ENCODE results near the gene EHMT1.

EHMT1 gene

GRCh38 chr9:137814841-137815240 is 196.0 kb downstream of the EHMT1 start:
- DNase-seq = no peak

GRCh38 chr9:137815256-137816255 is 196.8 kb downstream of the EHMT1 start:
- no peak for DNase-seq

GRCh38 chr9:137816531-137817235 is 197.9 kb downstream of the EHMT1 start:
- DNase-seq = no peak

GRCh38 chr9:137817236-137818200 is 198.7 kb downstream of the EHMT1 start:
- no peak for DNase-seq

GRCh38 chr9:137818286-137818685 is 199.5 kb downstream of the EHMT1 start:
- no peak for DNase-seq

- DNase-seq = no peak
Observed at GRCh38 chr9:137820161-137820855, 201.5 kb downstream of the EHMT1 start.

- no peak for DNase-seq
Observed at GRCh38 chr9:137823986-137824771, 205.4 kb downstream of the EHMT1 start.

GRCh38 chr9:137825324-137825989 is 206.7 kb downstream of the EHMT1 start:
- DNase-seq = no peak

GRCh38 chr9:137827908-137828526 is 209.2 kb downstream of the EHMT1 start:
- DNase-seq = no peak

GRCh38 chr9:137828527-137829259 is 209.9 kb downstream of the EHMT1 start:
- DNase-seq = no peak

- DNase-seq = no peak
Observed at GRCh38 chr9:137829260-137829996, 210.6 kb downstream of the EHMT1 start.

- no peak for DNase-seq
Observed at GRCh38 chr9:137832191-137832700, 213.4 kb downstream of the EHMT1 start.

- DNase-seq = no peak
Observed at GRCh38 chr9:137832830-137833590, 214.2 kb downstream of the EHMT1 start.

- no peak for DNase-seq
Observed at GRCh38 chr9:137833721-137834613, 215.2 kb downstream of the EHMT1 start.

- no peak for DNase-seq
Observed at GRCh38 chr9:137834846-137835546, 216.2 kb downstream of the EHMT1 start.
